ENCODE measurements around the gene BAIAP2L1.
"Not testable (repeated sequence)": the region's sequence is repeated elsewhere in the genome, so short reads cannot be mapped to it uniquely, and the experiment has no call there.

The BAIAP2L1 gene

GRCh38 chr7:98400542-98401340 is at the start of gene BAIAP2L1:
Gene BAIAP2L1 (minus strand): TSS chr7:98401090. CDS start chr7:98400852, 238 bp downstream.
- peak; percentile 44 to 93 for DNase-seq (ENCODE audit: low read depth in 1 of 2, low spot score in 1 of 2)
- no peak for TF ChIP-seq JUND (IDR thresholded peaks at IDR 0.05; ENCODE audit: low read depth)
- in situ Hi-C loops (cut with HindIII; ENCODE audit: low pct_unique_long_range_greater_than_20kb, low sequenced_read_pairs), result no loop called here

- no peak for DNase-seq (ENCODE audit: low read depth in 1 of 2, low spot score in 1 of 2)
- TF ChIP-seq JUND (IDR thresholded peaks at IDR 0.05; ENCODE audit: low read depth), result no peak
- in situ Hi-C loops (cut with HindIII; ENCODE audit: low pct_unique_long_range_greater_than_20kb, low sequenced_read_pairs), result no loop called here
Observed at GRCh38 chr7:98448766-98449165, 47.9 kb upstream of the BAIAP2L1 start.

- in situ Hi-C loops (cut with HindIII; ENCODE audit: low pct_unique_long_range_greater_than_20kb, low sequenced_read_pairs); DNase-seq (ENCODE audit: low read depth in 1 of 2, low spot score in 1 of 2): not testable (repeated sequence)
Observed at GRCh38 chr7:98440992-98441391, 40.1 kb upstream of the BAIAP2L1 start.

- DNase-seq (ENCODE audit: low read depth in 1 of 2, low spot score in 1 of 2), result no peak
- in situ Hi-C loops (cut with HindIII; ENCODE audit: low pct_unique_long_range_greater_than_20kb, low sequenced_read_pairs), result no loop called here
Observed at GRCh38 chr7:98439484-98439883, 38.6 kb upstream of the BAIAP2L1 start.

GRCh38 chr7:98434087-98434486 is 33.2 kb upstream of the BAIAP2L1 start:
- no peak for TF ChIP-seq JUND (IDR thresholded peaks at IDR 0.05; ENCODE audit: low read depth)
- no peak for DNase-seq (ENCODE audit: low read depth in 1 of 2, low spot score in 1 of 2)
- in situ Hi-C loops (cut with HindIII; ENCODE audit: low pct_unique_long_range_greater_than_20kb, low sequenced_read_pairs), result no loop called here

More at GRCh38 chr7:98439484-98439883, 38.6 kb upstream of the BAIAP2L1 start:
- TF ChIP-seq JUND (IDR thresholded peaks at IDR 0.05; ENCODE audit: low read depth), result no peak

- in situ Hi-C loops (cut with HindIII; ENCODE audit: low pct_unique_long_range_greater_than_20kb, low sequenced_read_pairs), result no loop called here
- no peak for TF ChIP-seq JUND (IDR thresholded peaks at IDR 0.05; ENCODE audit: low read depth)
- DNase-seq (ENCODE audit: low read depth in 1 of 2, low spot score in 1 of 2), result no peak
Observed at GRCh38 chr7:98429799-98430198, 28.9 kb upstream of the BAIAP2L1 start.

- DNase-seq (ENCODE audit: low read depth in 1 of 2, low spot score in 1 of 2), result peak in 1 of 2 experiments; percentile 32
- TF ChIP-seq JUND (IDR thresholded peaks at IDR 0.05; ENCODE audit: low read depth), result no peak
- in situ Hi-C loops (cut with HindIII; ENCODE audit: low pct_unique_long_range_greater_than_20kb, low sequenced_read_pairs), result no loop called here
Observed at GRCh38 chr7:98423043-98423442, 22.2 kb upstream of the BAIAP2L1 start.

- peak; percentile 73 to 89 for DNase-seq (ENCODE audit: low read depth in 1 of 2, low spot score in 1 of 2)
- in situ Hi-C loops (cut with HindIII; ENCODE audit: low pct_unique_long_range_greater_than_20kb, low sequenced_read_pairs), result no loop called here
- TF ChIP-seq JUND (IDR thresholded peaks at IDR 0.05; ENCODE audit: low read depth), result no peak
Observed at GRCh38 chr7:98420966-98421612, 20.2 kb upstream of the BAIAP2L1 start.

- in situ Hi-C loops (cut with HindIII; ENCODE audit: low pct_unique_long_range_greater_than_20kb, low sequenced_read_pairs); DNase-seq (ENCODE audit: low read depth in 1 of 2, low spot score in 1 of 2): not testable (repeated sequence)
Observed at GRCh38 chr7:98419988-98420387, 19.1 kb upstream of the BAIAP2L1 start.

- DNase-seq (ENCODE audit: low read depth in 1 of 2, low spot score in 1 of 2); in situ Hi-C loops (cut with HindIII; ENCODE audit: low pct_unique_long_range_greater_than_20kb, low sequenced_read_pairs): not testable (repeated sequence)
Observed at GRCh38 chr7:98419316-98419691, 18.4 kb upstream of the BAIAP2L1 start.

- in situ Hi-C loops (cut with HindIII; ENCODE audit: low pct_unique_long_range_greater_than_20kb, low sequenced_read_pairs), result no loop called here
- DNase-seq (ENCODE audit: low read depth in 1 of 2, low spot score in 1 of 2), result peak in 1 of 2 experiments; percentile 26
Observed at GRCh38 chr7:98418636-98419315, 17.9 kb upstream of the BAIAP2L1 start.

GRCh38 chr7:98418271-98418635 is 17.4 kb upstream of the BAIAP2L1 start:
- no peak for DNase-seq (ENCODE audit: low read depth in 1 of 2, low spot score in 1 of 2)
- in situ Hi-C loops (cut with HindIII; ENCODE audit: low pct_unique_long_range_greater_than_20kb, low sequenced_read_pairs), result no loop called here
- no peak for TF ChIP-seq JUND (IDR thresholded peaks at IDR 0.05; ENCODE audit: low read depth)

More at GRCh38 chr7:98418636-98419315, 17.9 kb upstream of the BAIAP2L1 start:
- TF ChIP-seq JUND (IDR thresholded peaks at IDR 0.05; ENCODE audit: low read depth), result no peak

- peak in 1 of 2 experiments; percentile 53 for DNase-seq (ENCODE audit: low read depth in 1 of 2, low spot score in 1 of 2)
- in situ Hi-C loops (cut with HindIII; ENCODE audit: low pct_unique_long_range_greater_than_20kb, low sequenced_read_pairs), result not testable (repeated sequence)
Observed at GRCh38 chr7:98417604-98418270, 16.8 kb upstream of the BAIAP2L1 start.

Measured in T47D (cell line).